Body of pancreas (tissue), 4 donors: ENCODE results near the gene GRID1.

Experiments used
- CTCF ChIP-seq, 7 experiments: fragments of 450-650 bp in 4 of 7; fragments of 200-600 bp in 3 of 7; sonication (generic) in 3 of 7; IDR thresholded peaks; one replicate each; pipeline ENCODE4 v1.5.1; 2016 to 2019; ENCODE audit warnings: antibody characterized with exemption in 7 of 7
- POLR2A ChIP-seq, 3 donors: fragments of 450-650 bp; IDR thresholded peaks; one replicate each; pipeline ENCODE4 v1.6.1; 2016; ENCODE audit warnings: antibody characterized with exemption in 3 of 3, mild to moderate bottlenecking in 2 of 3

GRCh38 chr10:86311190-86311589 is 55.4 kb downstream of the GRID1 start:
- TF ChIP-seq CTCF (IDR thresholded peaks at IDR 0.05) (no peak), POLR2A (IDR thresholded peaks at IDR 0.05) (no peak)
